HG02938 (cell line): ENCODE measurements around the gene DNAJB13.

Experiments used
- ATAC-seq: cut with Tn5 transposase; IDR thresholded peaks from one replicate; pipeline ENCODE4 v1.9.1; 2021; ENCODE audit warnings: mild to moderate bottlenecking, moderate library complexity; ENCODE audit not compliant: unreplicated experiment

The DNAJB13 gene

GRCh38 chr11:73949912-73950311 lies 914 bp upstream of the DNAJB13 start:
- no peak for ATAC-seq

- no peak for ATAC-seq
Observed at GRCh38 chr11:73951797-73952196, 971 bp downstream of the DNAJB13 start.

GRCh38 chr11:73956876-73957653 lies 6.2 kb downstream of the DNAJB13 start:
- no peak for ATAC-seq

- ATAC-seq: no peak
Observed at GRCh38 chr11:73957654-73958361, 7.0 kb downstream of the DNAJB13 start.

GRCh38 chr11:73958521-73959141 lies 7.8 kb downstream of the DNAJB13 start:
- ATAC-seq: no peak

GRCh38 chr11:73961321-73961720 lies 10.5 kb downstream of the DNAJB13 start:
- no peak for ATAC-seq

- ATAC-seq: no peak
Observed at GRCh38 chr11:73962101-73962705, 11.4 kb downstream of the DNAJB13 start.

GRCh38 chr11:73963861-73964260 lies 13.0 kb downstream of the DNAJB13 start:
- ATAC-seq: no peak

GRCh38 chr11:73965076-73965763 lies 14.4 kb downstream of the DNAJB13 start:
- ATAC-seq: no peak

GRCh38 chr11:73965764-73966121 lies 14.9 kb downstream of the DNAJB13 start:
- no peak for ATAC-seq

- ATAC-seq: no peak
Observed at GRCh38 chr11:73968356-73968966, 17.6 kb downstream of the DNAJB13 start.

- ATAC-seq: no peak
Observed at GRCh38 chr11:73969091-73969490, 18.3 kb downstream of the DNAJB13 start.

- ATAC-seq: no peak
Observed at GRCh38 chr11:73969991-73970800, 19.4 kb downstream of the DNAJB13 start.

- ATAC-seq: no peak
Observed at GRCh38 chr11:73971175-73971719, 20.4 kb downstream of the DNAJB13 start.

- no peak for ATAC-seq
Observed at GRCh38 chr11:73972187-73972586, 21.4 kb downstream of the DNAJB13 start.

- no peak for ATAC-seq
Observed at GRCh38 chr11:73972620-73973449, 22.0 kb downstream of the DNAJB13 start.

GRCh38 chr11:73974604-73975478 lies 24.0 kb downstream of the DNAJB13 start:
- no peak for ATAC-seq

GRCh38 chr11:73975479-73975757 lies 24.6 kb downstream of the DNAJB13 start:
- ATAC-seq: no peak
